K562 (cell line): ENCODE measurements around the gene HELZ2. TPM values are rescaled to one million over a fixed set of nuclear protein-coding genes. Genes with fewer than 3 reads are reported as not detected.
A peak's percentile ranks its signal among the peaks of the same experiment; 100 is the strongest.

ENCODE experiments used
- ARID1B ChIP-seq: fragments of 450-650 bp; IDR thresholded peaks from 2 replicates; pipeline ENCODE4 v1.6.1; 2016; ENCODE audit warnings: antibody characterized with exemption, mild to moderate bottlenecking, inconsistent platforms
- DNMT1 ChIP-seq: fragments of 450-650 bp; IDR thresholded peaks from 2 replicates; pipeline ENCODE4 v1.6.1; 2016; ENCODE audit warnings: antibody characterized with exemption, mild to moderate bottlenecking
- HDGF ChIP-seq: fragments of 450-650 bp; IDR thresholded peaks from 2 replicates; pipeline ENCODE4 v1.6.1; 2016
- HOXB6 ChIP-seq: fragments of 250-450 bp; sonication (Bioruptor Pico); IDR thresholded peaks from 2 replicates; pipeline ENCODE4 v1.5.1; 2022; ENCODE audit warnings: mild to moderate bottlenecking, borderline replicate concordance
- MGA ChIP-seq: fragments of 450-650 bp; IDR thresholded peaks from 2 replicates; pipeline ENCODE4 v1.6.1; 2016; ENCODE audit warnings: mild to moderate bottlenecking, moderate library complexity
- PRDM10 ChIP-seq: fragments of 450-650 bp; IDR thresholded peaks from 2 replicates; pipeline ENCODE4 v1.6.1; 2018; ENCODE audit not compliant: partially characterized antibody
- SMAD4 ChIP-seq: fragments of 250-450 bp; sonication (Bioruptor Pico); conservative IDR thresholded peaks from 2 replicates; pipeline ENCODE4 v1.8.0; 2021; ENCODE audit warnings: inconsistent platforms, mild to moderate bottlenecking, moderate library complexity
- TEAD2 ChIP-seq: fragments of 450-650 bp; IDR thresholded peaks from 2 replicates; pipeline ENCODE4 v1.6.1; 2016; ENCODE audit warnings: missing genetic modification characterization, control low read depth, missing compliant biosample characterization
- ZBTB7A ChIP-seq: IDR thresholded peaks from 2 replicates; pipeline ENCODE4 v1.6.1; 2011; ENCODE audit warnings: low read depth, mild to moderate bottlenecking, low read length, moderate library complexity, borderline replicate concordance; ENCODE audit not compliant: control insufficient read depth
- ZNF165 ChIP-seq: fragments of 250-450 bp; sonication (Bioruptor Pico); IDR thresholded peaks from 2 replicates; pipeline ENCODE4 v1.4.0; 2020; ENCODE audit warnings: borderline replicate concordance
- ZNF3 ChIP-seq: fragments of 250-450 bp; sonication (Bioruptor Pico); IDR thresholded peaks from 2 replicates; pipeline ENCODE4 v1.5.0; 2021; ENCODE audit warnings: mild to moderate bottlenecking, moderate library complexity
- ZNF77 ChIP-seq: fragments of 250-450 bp; sonication (Bioruptor Pico); IDR thresholded peaks from 2 replicates; pipeline ENCODE4 v1.5.0; 2020
- ZNF780A ChIP-seq: fragments of 250-450 bp; sonication (Bioruptor Pico); IDR thresholded peaks from 2 replicates; pipeline ENCODE4 v1.5.0; 2021; ENCODE audit warnings: mild to moderate bottlenecking
- polyA plus RNA-seq, 8 experiments: library from polyadenylated mRNA; depleted of rRNA in 4 of 8; stranded (reverse) in 5 of 8; unstranded in 3 of 8; fragments of >200 nt; fragmentation: Nextera tagmentation in 2 of 8; fragmentation: Illumina TruSeq in 1 of 8; extraction: Ambion mirVana in 2 of 8; extraction: Trizol in 1 of 8; gene quantifications; 2 replicates each; pipeline versions ENCODE4 v1.2.1 to v1.2.3, GENCODE V29; 2011 to 2014; ENCODE audit warnings: inconsistent platforms in 1 of 8, missing spikeins in 1 of 8
- total RNA-seq, 7 experiments: library from RNA; depleted of rRNA in 6 of 7; stranded (reverse); fragments of >200 nt in 6 of 7; fragmentation: Illumina TruSeq in 2 of 7; extraction: Trizol in 2 of 7; gene quantifications; 2 replicates each; pipeline versions ENCODE4 v1.2.1 to v1.2.3, GENCODE V29; 2011 to 2021; ENCODE audit warnings: low replicate concordance in 1 of 7

HELZ2 gene
- total and polyA plus RNA-seq, 9 of the 15 experiments (the other 6 are each of a cell fraction or from before 2014, with no cell fraction given), result 0.03 to 7.8 (median 2.9) TPM; not detected in 1

DNA sequence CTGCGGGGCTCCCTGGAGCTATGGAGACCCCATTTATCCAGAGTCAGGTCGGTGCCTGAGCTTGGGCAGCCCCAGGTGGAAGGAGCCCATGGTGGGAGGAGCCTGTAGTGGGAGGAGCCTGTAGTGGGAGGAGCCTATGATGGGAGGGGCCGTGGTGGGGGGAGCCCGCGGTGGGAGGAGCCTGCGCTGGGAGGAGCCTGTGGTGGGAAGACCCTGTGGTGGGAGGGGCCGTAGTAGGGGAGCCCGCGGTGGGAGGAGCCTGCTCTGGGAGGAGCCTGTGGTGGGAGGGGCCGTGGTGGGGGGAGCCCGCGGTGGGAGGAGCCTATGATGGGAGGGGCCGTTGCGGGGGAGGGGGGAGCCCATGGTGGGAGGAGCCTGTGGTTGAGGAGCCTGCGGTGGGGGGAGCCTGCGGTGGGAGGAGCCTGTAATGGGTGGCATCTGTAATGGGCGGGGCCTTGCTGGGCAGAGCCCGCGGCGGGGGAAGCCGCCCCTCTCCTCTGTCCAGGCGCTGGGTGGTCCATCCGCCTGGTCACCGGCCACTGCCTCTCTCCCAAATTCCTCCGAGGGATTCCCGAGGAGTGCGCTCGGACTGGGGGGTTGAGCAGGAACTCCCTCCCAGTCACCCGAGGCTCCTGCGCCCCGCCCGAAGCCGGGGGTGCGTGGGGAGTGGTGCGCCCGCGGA lies 20.6 kb downstream of the HELZ2 start (continued):
- TF ChIP-seq SMAD4 (no peak), ZNF77 (CRISPR knock-in tag) (no peak), TEAD2 (no peak), ZNF3 (CRISPR knock-in tag) (no peak), PRDM10 (peak; percentile 16), ARID1B (no peak), ZNF165 (CRISPR knock-in tag) (no peak), ZNF780A (CRISPR knock-in tag) (no peak), HOXB6 (no peak), MGA (no peak), DNMT1 (no peak), ZBTB7A (peak; percentile 10; the same call in 1 of the 2 replicates), HDGF (0 out of 2 replicates have a peak, but pooled peaks have one; percentile 52)
